ENCODE data around the gene RPRD2.
"Not testable (repeated sequence)": the region's sequence is repeated elsewhere in the genome, so short reads cannot be mapped to it uniquely, and the experiment has no call there.

Gene RPRD2

DNA sequence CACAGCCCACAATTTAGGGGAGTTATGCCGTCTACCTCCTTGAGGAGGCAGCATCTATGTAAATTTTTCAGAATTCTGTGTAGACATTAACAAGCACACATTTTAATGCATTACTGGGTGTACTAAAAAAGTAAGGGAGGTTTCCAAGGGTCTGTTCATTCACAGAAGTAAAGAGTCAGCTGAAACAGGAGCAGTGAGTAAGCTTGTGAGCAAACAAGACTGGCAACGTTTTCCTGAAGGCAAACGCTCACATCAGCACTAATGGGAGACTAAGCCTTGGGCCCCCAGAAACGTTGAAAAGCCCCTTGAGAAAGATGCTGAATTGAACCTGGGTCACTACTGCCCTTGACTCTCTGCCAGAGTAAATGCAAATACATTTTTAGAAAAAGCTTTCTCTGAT is 25.7 kb downstream of the RPRD2 start:
- no peak for DNase-seq

DNA sequence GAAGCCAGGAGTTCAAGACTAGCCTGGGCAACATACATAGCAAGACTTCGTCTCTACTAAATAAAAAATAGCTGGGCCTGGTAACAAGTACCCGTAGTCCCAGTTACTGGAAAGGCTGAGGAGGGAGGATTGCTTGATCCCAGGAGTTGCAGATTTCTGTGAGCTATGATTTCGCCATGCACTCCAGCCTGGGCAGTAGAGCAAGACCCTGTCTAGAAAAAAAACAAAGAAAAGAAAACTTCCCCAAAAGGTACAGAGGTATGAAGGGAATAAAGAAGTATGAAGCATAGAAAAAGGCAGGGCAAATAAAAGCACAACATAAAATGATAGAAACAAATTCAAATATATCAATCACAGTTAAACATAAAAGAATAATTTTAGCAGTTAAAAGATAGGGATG is 28.7 kb downstream of the RPRD2 start:
- no peak for DNase-seq

GRCh38 chr1:150395115-150395514 is 31.2 kb downstream of the RPRD2 start:
- DNase-seq, result not testable (repeated sequence)

DNA sequence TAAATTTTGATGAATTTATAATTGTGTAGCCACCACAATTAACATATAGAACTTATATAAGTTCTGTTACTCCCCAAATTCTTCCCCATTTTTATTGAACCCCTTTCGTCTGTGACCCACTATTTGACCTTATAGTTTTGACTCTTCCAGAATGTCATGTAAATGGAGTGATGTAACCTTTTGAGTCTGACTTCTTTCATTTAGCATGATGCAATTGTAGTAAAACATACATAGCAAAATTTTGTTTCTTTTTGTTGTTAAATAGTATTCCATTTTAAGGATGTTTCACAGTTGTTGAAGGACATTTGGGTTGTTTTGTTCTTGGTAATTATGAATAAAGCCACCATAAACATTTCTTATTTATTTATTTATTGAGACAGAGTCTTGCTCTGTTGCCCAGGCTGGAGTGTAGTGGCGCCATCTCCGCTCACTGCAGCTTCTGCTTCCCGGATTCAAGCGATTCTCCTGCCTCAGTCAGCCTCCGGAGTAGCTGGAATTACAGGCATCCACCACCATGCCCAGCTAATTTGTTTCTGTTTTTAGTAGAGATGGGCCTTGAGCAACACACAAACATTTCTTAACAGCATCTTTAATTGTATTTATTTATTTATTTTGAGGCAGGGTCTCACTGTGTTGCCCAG is 33.6 kb downstream of the RPRD2 start:
- DNase-seq, result no peak

DNA sequence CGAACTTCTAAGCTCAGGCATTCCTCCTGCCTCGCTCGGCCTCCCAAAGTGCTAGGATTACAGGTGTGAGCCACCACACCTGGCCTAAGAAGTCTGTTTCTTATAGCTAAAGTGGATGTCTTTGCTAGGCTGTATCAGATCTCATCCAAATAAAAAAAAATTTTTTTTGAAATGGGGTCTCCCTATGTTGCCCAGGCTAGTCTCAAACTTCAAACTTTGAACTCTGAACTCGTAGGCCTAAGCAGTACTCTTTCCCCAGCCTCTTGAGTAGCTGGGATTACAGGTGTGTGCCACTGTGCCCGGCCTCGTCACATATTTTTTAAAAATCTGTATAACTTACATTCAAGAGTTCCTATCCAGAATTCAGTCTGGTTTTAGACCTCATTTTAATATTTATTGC is 40.5 kb downstream of the RPRD2 start:
- no peak for DNase-seq

GRCh38 chr1:150405660-150406059 is 41.7 kb downstream of the RPRD2 start:
- no peak for DNase-seq

GRCh38 chr1:150406483-150406882 is 42.5 kb downstream of the RPRD2 start:
- no peak for DNase-seq

DNA sequence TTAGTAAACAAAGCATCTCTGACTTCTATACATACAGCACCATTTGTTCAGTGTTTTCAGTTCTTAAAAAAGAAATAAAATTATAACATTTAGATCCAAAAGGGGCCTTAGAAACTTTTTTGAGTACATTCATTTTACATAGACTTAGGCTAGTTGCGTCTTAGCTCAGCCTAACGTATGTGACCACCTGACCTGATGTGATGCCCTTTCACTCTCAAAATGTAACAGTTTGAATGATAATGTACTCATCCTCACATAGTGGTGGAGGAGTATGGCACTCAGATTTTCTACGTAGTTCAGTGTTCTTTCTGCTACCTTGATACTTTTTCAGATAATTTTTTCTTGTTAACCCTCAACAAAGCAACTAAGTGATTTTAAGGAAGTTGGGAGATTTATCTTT is 43.4 kb downstream of the RPRD2 start:
- no peak for DNase-seq

- DNase-seq, result no peak
Observed at GRCh38 chr1:150408800-150409199, 44.9 kb downstream of the RPRD2 start.

GRCh38 chr1:150409504-150410362 is 45.8 kb downstream of the RPRD2 start:
- DNase-seq, result no peak

DNA sequence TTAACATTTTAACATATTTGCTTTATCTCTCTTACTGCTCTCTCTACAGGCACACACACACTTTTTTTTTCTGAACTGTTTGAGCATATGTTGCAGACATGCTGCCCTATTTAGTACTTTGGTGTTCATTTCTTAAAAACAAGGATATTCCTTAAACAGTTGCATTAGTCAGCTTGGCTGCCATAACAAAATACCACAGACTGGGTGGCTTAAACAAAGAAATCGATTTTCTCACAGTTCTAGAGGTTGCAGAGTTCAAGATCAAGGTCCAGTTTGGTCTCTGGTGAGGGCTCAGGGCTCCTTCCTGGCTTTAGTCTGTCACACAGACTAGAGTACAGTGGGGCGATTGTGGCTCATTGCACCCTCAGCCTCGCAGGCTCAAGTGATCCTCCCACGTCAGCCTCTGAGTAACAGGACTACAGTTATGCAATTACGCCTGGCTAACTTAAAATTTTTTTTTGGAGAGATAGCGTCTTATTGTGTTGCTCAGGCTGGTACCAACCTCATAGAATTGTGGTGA is 46.7 kb downstream of the RPRD2 start:
- no peak for DNase-seq

DNA sequence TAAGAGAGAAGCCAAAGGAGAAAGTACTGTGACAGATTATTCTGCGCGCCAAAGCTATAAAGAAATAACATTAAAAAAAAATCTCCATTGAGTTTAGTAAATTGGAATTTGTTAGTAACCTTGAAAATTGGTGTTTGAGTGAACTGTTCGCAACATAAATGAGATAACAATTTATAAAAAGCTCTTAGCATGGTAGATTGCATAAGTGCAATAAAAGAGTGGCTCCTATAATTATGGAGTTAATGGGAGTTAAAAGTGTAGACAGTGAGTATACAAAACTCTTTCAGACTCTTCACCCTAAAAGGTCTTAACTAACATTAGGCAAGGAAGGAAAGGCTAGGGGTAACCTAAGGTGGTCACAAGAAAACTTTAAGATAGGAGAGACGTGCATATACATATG is 50.6 kb downstream of the RPRD2 start:
- no peak for DNase-seq

DNA sequence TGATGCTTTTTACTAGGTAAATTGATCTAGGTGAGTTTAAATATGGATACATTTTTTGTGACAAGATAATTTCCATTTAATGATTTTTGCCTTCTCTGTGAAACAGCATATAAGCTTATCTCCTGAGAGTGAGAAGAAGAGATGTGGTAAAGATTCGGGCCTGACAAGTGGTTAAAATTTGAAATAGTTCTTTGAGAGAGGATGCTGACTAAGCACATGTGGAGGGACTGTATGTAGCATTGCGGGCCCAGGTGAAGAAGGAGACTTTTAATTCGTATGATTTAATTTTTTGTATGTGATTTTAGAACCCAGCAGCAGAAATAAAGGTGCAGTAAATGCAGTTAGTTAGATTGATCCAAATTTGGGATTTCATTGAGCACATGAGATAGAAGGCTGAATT is 51.9 kb downstream of the RPRD2 start:
- DNase-seq, result no peak

- no peak for DNase-seq
Observed at GRCh38 chr1:150420560-150421265, 56.8 kb downstream of the RPRD2 start.

DNA sequence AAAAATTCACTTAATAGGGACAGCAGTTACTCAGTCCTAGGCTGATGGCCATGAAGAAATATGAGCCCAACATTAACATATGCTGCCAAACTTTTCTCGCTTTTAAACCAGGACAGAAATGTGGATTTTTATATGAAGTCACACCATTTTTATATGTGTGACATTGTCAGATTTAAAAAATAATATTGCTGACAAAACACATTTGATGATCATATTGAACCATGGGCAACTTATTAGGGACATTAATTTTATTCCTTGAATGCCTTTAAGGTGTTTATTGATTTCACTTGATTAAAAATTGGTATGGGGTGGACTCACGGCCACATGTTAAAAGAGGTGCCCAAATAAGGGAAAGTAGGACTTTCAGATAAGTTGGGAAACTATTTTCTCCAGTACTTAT is 58.6 kb downstream of the RPRD2 start:
- no peak for DNase-seq

- no peak for DNase-seq
Observed at GRCh38 chr1:150429805-150430204, 65.9 kb downstream of the RPRD2 start.

DNA sequence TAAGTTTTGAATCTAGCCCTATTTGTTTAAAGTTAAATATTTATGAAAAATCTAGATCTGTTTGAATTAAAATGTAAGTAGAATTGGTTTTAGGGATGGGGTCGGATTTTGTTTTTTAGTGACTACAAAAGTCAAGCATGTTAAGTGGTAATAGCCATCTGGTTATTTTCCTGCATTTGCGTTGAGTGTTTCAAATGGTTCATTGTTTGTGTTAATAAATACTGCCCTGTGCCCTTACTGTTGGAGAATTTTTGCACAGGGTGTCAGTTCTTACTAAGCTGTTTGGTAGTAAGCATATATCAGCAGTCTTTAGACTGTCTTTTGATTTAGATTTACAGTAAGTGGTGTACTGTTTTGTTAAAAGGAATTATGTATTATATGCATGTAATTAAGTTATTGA is 77.2 kb downstream of the RPRD2 start:
- no peak for DNase-seq

GRCh38 chr1:150444232-150444631 is 80.3 kb downstream of the RPRD2 start:
- DNase-seq, result no peak

- no peak for DNase-seq
Observed at GRCh38 chr1:150456146-150456647, 92.2 kb downstream of the RPRD2 start.

GRCh38 chr1:150464422-150464826 is 100.5 kb downstream of the RPRD2 start:
- DNase-seq, result peak; percentile 52

DNA sequence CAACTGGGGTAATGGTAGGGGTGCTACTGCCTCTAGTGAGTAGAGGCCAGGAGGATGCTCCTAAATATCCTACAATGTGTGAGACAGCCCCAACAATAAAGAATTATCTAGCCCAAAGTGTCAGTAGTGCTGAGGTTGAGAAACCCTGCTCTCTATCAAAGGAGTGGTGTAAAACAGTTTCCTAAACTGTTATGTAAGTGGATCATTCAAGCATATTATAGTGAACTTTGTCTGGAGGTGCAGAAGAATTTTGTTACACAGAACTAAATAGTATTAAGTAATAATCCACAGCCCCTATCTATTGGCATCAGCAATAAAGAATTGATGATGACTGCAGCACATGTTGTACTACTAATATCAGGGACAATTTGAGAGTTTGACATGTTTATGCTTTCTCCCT is 103.0 kb downstream of the RPRD2 start:
- no peak for DNase-seq

- DNase-seq, result no peak
Observed at GRCh38 chr1:150469291-150469690, 105.3 kb downstream of the RPRD2 start.

- DNase-seq, result no peak
Observed at GRCh38 chr1:150472601-150473200, 108.8 kb downstream of the RPRD2 start.
